Smooth muscle cell of the brain vasculature (primary cell): Measurements from ENCODE around the gene KIAA0040.
"Not testable (repeated sequence)": the region's sequence is repeated elsewhere in the genome, so short reads cannot be mapped to it uniquely, and the experiment has no call there.

Experiments used
- DNase-seq: peaks from one replicate; pipeline ENCODE4 v3.0.0-alpha.2; 2012; ENCODE audit warnings: low read depth, low spot score

The KIAA0040 gene

GRCh38 chr1:175137369-175137768 lies 55.2 kb downstream of the KIAA0040 start:
- no peak for DNase-seq

GRCh38 chr1:175136246-175136645 lies 56.3 kb downstream of the KIAA0040 start:
- DNase-seq = no peak

- DNase-seq = no peak
Measured at GRCh38 chr1:175134500-175134899, 58.1 kb downstream of the KIAA0040 start.

- DNase-seq = no peak
Measured at GRCh38 chr1:175133673-175134435, 58.7 kb downstream of the KIAA0040 start.

- no peak for DNase-seq
Measured at GRCh38 chr1:175132436-175132835, 60.1 kb downstream of the KIAA0040 start.

GRCh38 chr1:175131095-175131494 lies 61.5 kb downstream of the KIAA0040 start:
- DNase-seq = no peak

GRCh38 chr1:175130649-175131045 lies 61.9 kb downstream of the KIAA0040 start:
- no peak for DNase-seq

- DNase-seq = no peak
Measured at GRCh38 chr1:175129997-175130648, 62.5 kb downstream of the KIAA0040 start.

GRCh38 chr1:175129644-175129996 lies 63.0 kb downstream of the KIAA0040 start:
- DNase-seq = no peak

GRCh38 chr1:175129182-175129581 lies 63.4 kb downstream of the KIAA0040 start:
- no peak for DNase-seq

GRCh38 chr1:175128523-175128922 lies 64.1 kb downstream of the KIAA0040 start:
- DNase-seq = no peak

- DNase-seq = no peak
Measured at GRCh38 chr1:175127565-175127964, 65.0 kb downstream of the KIAA0040 start.

GRCh38 chr1:175126347-175126746 lies 66.2 kb downstream of the KIAA0040 start:
- no peak for DNase-seq

GRCh38 chr1:175124861-175125260 lies 67.7 kb downstream of the KIAA0040 start:
- DNase-seq = no peak

- no peak for DNase-seq
Measured at GRCh38 chr1:175120511-175120910, 72.1 kb downstream of the KIAA0040 start.

- no peak for DNase-seq
Measured at GRCh38 chr1:175118375-175119367, 73.9 kb downstream of the KIAA0040 start.

GRCh38 chr1:175116903-175117302 lies 75.7 kb downstream of the KIAA0040 start:
- DNase-seq = no peak

- DNase-seq = no peak
Measured at GRCh38 chr1:175116210-175116798, 76.3 kb downstream of the KIAA0040 start.

GRCh38 chr1:175114996-175115395 lies 77.6 kb downstream of the KIAA0040 start:
- DNase-seq = no peak

GRCh38 chr1:175108331-175108820 lies 84.2 kb downstream of the KIAA0040 start:
- DNase-seq = not testable (repeated sequence)
